Testis (tissue), 2 donors: ENCODE data around the gene LSMEM2.

Experiments used
- CTCF ChIP-seq, 3 experiments: fragments of 450-650 bp in 2 of 3; fragments of 200-600 bp in 1 of 3; sonication (generic) in 1 of 3; IDR thresholded peaks; one replicate each; pipeline ENCODE4 v1.5.1; 2016 to 2019; ENCODE audit warnings: antibody characterized with exemption in 3 of 3, mild to moderate bottlenecking in 2 of 3, moderate library complexity in 1 of 3
- POLR2A ChIP-seq: fragments of 450-650 bp; IDR thresholded peaks from one replicate; pipeline ENCODE4 v1.6.1; 2017; ENCODE audit warnings: antibody characterized with exemption, mild to moderate bottlenecking, moderate library complexity

- TF ChIP-seq CTCF (IDR thresholded peaks at IDR 0.05) = no peak
- no peak for TF ChIP-seq POLR2A
These were observed 2.2 kb upstream of the LSMEM2 start for GRCh38 chr3:50276762-50277101.
